A204.1 (cell line): ENCODE data around the gene ACYP2.
"Not testable (repeated sequence)": the region's sequence is repeated elsewhere in the genome, so short reads cannot be mapped to it uniquely, and the experiment has no call there.

Experiments
- FAIRE-seq: peaks from 2 replicates; lab custom pipeline; 2012; peaks lifted over from hg19 to GRCh38; lab: Jason Lieb, UNC

The ACYP2 gene

GRCh38 chr2:54271843-54272627, 156.6 kb downstream of the ACYP2 start:
- FAIRE-seq, result no peak

- FAIRE-seq, result no peak
These were observed 159.4 kb downstream of the ACYP2 start for GRCh38 chr2:54274781-54275242.

GRCh38 chr2:54275541-54275940, 160.1 kb downstream of the ACYP2 start:
- FAIRE-seq, result no peak

GRCh38 chr2:54279385-54279784, 164.0 kb downstream of the ACYP2 start:
- FAIRE-seq, result no peak

- FAIRE-seq, result no peak
These were observed 169.4 kb downstream of the ACYP2 start for GRCh38 chr2:54284826-54285225.

GRCh38 chr2:54285451-54285850, 170.0 kb downstream of the ACYP2 start:
- no peak for FAIRE-seq

GRCh38 chr2:54287532-54287931, 172.1 kb downstream of the ACYP2 start:
- FAIRE-seq, result no peak

- FAIRE-seq, result no peak
These were observed 174.5 kb downstream of the ACYP2 start for GRCh38 chr2:54289917-54290316.

GRCh38 chr2:54290356-54291025, 175.1 kb downstream of the ACYP2 start:
- FAIRE-seq, result no peak

- FAIRE-seq, result not testable (repeated sequence)
These were observed 179.2 kb downstream of the ACYP2 start for GRCh38 chr2:54294665-54295064.

GRCh38 chr2:54295911-54296310, 180.5 kb downstream of the ACYP2 start:
- FAIRE-seq, result no peak

- FAIRE-seq, result no peak
These were observed 183.1 kb downstream of the ACYP2 start for GRCh38 chr2:54298514-54298913.

- no peak for FAIRE-seq
These were observed 188.2 kb downstream of the ACYP2 start for GRCh38 chr2:54303631-54304030.

GRCh38 chr2:54306556-54306955, 191.1 kb downstream of the ACYP2 start:
- no peak for FAIRE-seq

- no peak for FAIRE-seq
These were observed 192.8 kb downstream of the ACYP2 start for GRCh38 chr2:54308186-54308585.

- no peak for FAIRE-seq
These were observed 193.4 kb downstream of the ACYP2 start for GRCh38 chr2:54308782-54309181.

GRCh38 chr2:54310311-54310710, 194.9 kb downstream of the ACYP2 start:
- FAIRE-seq, result no peak

- no peak for FAIRE-seq
These were observed 195.5 kb downstream of the ACYP2 start for GRCh38 chr2:54310961-54311360.

- no peak for FAIRE-seq
These were observed 197.7 kb downstream of the ACYP2 start for GRCh38 chr2:54313147-54313546.

GRCh38 chr2:54317973-54318372, 202.6 kb downstream of the ACYP2 start:
- FAIRE-seq, result no peak

- no peak for FAIRE-seq
These were observed 203.4 kb downstream of the ACYP2 start for GRCh38 chr2:54318821-54319220.

GRCh38 chr2:54321047-54321446, 205.6 kb downstream of the ACYP2 start:
- FAIRE-seq, result no peak

GRCh38 chr2:54324517-54324916, 209.1 kb downstream of the ACYP2 start:
- not testable (repeated sequence) for FAIRE-seq

- no peak for FAIRE-seq
These were observed 209.7 kb downstream of the ACYP2 start for GRCh38 chr2:54325148-54325547.
